Sigmoid colon (tissue), 4 donors: Measurements from ENCODE around the gene CACNA1E.

ENCODE experiments used
- EP300 ChIP-seq, 4 donors: sonication (generic); formaldehyde crosslinking; IDR thresholded peaks; one replicate each; pipeline ENCODE4 v1.6.1; 2017; ENCODE audit warnings: antibody characterized with exemption in 4 of 4
- POLR2A ChIP-seq, 2 donors: fragments of 450-650 bp; IDR thresholded peaks; one replicate each; pipeline ENCODE4 v1.6.1; 2016; ENCODE audit warnings: antibody characterized with exemption in 2 of 2, mild to moderate bottlenecking in 2 of 2, moderate library complexity in 2 of 2
- TF ChIP-seq, protein P1 (sequence below), 4 experiments: fragments of 450-650 bp in 3 of 4; fragments of 200-600 bp in 1 of 4; IDR thresholded peaks; one replicate each; pipeline ENCODE4 v1.5.1; 2016 to 2019; ENCODE audit warnings: antibody characterized with exemption in 4 of 4, mild to moderate bottlenecking in 3 of 4, moderate library complexity in 2 of 4

DNA sequence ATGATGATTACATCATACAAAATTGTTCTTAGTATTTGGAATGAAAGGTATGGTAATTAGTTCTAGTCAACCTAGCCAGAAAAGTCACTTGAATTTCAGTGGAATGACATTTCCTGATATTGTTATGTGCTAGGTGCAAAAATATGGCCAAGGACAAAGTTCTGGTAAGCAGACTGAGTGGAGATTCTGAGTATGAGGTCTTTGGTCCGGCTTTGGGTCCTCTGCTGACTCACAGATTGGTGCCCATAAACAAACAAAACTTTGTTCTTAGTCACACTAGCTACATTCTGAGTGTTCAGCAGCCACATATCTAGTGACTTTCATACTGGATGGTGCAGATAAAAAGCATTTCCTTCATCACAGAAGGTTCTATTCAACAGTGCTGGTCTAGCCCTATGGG is 372.1 kb downstream of the CACNA1E start:
- TF ChIP-seq, protein P1, sequence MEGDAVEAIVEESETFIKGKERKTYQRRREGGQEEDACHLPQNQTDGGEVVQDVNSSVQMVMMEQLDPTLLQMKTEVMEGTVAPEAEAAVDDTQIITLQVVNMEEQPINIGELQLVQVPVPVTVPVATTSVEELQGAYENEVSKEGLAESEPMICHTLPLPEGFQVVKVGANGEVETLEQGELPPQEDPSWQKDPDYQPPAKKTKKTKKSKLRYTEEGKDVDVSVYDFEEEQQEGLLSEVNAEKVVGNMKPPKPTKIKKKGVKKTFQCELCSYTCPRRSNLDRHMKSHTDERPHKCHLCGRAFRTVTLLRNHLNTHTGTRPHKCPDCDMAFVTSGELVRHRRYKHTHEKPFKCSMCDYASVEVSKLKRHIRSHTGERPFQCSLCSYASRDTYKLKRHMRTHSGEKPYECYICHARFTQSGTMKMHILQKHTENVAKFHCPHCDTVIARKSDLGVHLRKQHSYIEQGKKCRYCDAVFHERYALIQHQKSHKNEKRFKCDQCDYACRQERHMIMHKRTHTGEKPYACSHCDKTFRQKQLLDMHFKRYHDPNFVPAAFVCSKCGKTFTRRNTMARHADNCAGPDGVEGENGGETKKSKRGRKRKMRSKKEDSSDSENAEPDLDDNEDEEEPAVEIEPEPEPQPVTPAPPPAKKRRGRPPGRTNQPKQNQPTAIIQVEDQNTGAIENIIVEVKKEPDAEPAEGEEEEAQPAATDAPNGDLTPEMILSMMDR (IDR thresholded peaks at IDR 0.05), result no peak
- TF ChIP-seq EP300 (IDR thresholded peaks at IDR 0.05), result no peak
- TF ChIP-seq POLR2A (IDR thresholded peaks at IDR 0.05), result no peak
